Vagina (tissue), 2 donors: Measurements from ENCODE around the gene SLA2. TPM values are rescaled to one million over a fixed set of nuclear protein-coding genes. Genes with fewer than 3 reads are reported as not detected.

Experiments
- DNase-seq, 2 donors: peaks; one replicate each; pipeline ENCODE4 v3.0.0-alpha.2; 2017; ENCODE audit errors: extremely low spot score in 2 of 2
- H3K27ac ChIP-seq: fragments of 200-600 bp; sonication (generic); one replicate; pipeline ENCODE4 v1.5.1; 2019
- H3K27me3 ChIP-seq: fragments of 200-600 bp; sonication (generic); one replicate; pipeline ENCODE4 v1.5.1; 2019
- H3K36me3 ChIP-seq, 2 donors: fragments of 200-600 bp; sonication (generic); one replicate each; pipeline ENCODE4 v1.5.1; 2017 to 2019
- H3K4me1 ChIP-seq: fragments of 200-600 bp; sonication (generic); one replicate; pipeline ENCODE4 v1.5.1; 2019
- H3K4me3 ChIP-seq, 2 donors: fragments of 200-600 bp; sonication (generic); 1 replicate in 1 of 2; 2 replicates in 1 of 2; pipeline ENCODE4 v1.5.1; 2016 to 2019
- H3K9me3 ChIP-seq: fragments of 200-600 bp; sonication (generic); one replicate; pipeline ENCODE4 v1.5.1; 2019
- CTCF ChIP-seq, 3 experiments: fragments of 450-650 bp in 2 of 3; fragments of 200-600 bp in 1 of 3; sonication (generic) in 1 of 3; IDR thresholded peaks; one replicate each; pipeline ENCODE4 v1.5.1; 2017 to 2019; ENCODE audit warnings: antibody characterized with exemption in 3 of 3, mild to moderate bottlenecking in 2 of 3, moderate library complexity in 2 of 3
- POLR2A ChIP-seq, 2 donors: fragments of 450-650 bp; IDR thresholded peaks; one replicate each; pipeline ENCODE4 v1.6.1; 2017; ENCODE audit warnings: antibody characterized with exemption in 2 of 2, mild to moderate bottlenecking in 2 of 2, moderate library complexity in 2 of 2
- POLR2AphosphoS5 ChIP-seq, 2 donors: sonication (generic); formaldehyde crosslinking; IDR thresholded peaks; one replicate each; pipeline ENCODE4 v1.9.0; 2017; ENCODE audit warnings: antibody characterized with exemption in 2 of 2, mild to moderate bottlenecking in 2 of 2, low read depth in 1 of 2; ENCODE audit not compliant: insufficient read depth in 1 of 2
- intact Hi-C: fragments of 100-400 bp; cut with DNase I; formaldehyde crosslinking; loops from one replicate; pipeline ENCODE4 v1.15.1; 2023
- total RNA-seq: library from RNA; depleted of rRNA; stranded (reverse); fragments of >200 nt; gene quantifications from one replicate; pipeline ENCODE4 v1.2.3, GENCODE V29; 2016

Gene SLA2
- total RNA-seq, 1 donor from 2014 or later = 3.7 TPM

DNA sequence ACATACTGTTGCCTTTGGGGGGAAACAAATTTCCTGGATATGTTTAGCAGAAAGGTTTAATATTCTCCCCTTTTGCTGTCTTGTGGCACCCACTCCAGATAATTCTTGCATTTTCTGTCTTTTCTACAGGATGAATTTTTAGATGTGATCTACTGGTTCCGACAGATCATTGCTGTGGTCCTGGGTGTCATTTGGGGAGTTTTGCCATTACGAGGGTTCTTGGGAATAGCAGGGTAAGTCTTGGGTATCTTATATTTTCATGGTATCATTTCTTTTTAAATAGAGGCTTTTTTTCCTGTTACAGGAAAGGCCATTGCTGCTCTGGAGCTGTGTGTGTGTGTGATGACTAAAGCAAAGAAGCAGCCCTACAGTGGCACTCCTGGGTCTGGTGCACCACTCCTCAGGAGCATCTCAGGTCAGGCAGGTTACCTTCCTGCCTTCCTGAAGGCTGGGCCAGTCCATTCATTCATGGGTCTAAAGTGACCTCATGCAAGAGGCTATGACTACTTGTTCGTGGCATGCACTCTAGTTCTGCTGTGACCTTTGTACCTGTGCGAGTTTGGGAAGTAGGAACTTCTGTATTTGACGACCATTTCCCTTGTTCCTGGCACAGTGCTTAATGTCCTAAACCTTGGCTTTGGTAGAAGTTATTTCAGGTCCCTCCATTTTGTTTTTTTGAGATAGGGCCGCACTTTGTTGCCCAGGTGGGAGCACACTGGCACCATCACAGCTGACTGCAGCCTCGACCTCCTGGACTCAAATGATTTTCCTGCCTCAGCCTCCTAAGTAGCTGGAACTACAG lies 38.2 kb downstream of the SLA2 start:
- Histone ChIP-seq H3K9me3 (no peaks in the 10 kb centered on the region), H3K36me3 (peaks cover 0 to 41% of the 10 kb centered on the region in 2 donors), H3K4me1 (peaks cover 22% of the 10 kb centered on the region), H3K27ac (no peak overlapping the region), H3K4me3 (peak overlapping the region in 1 of 2 donors; percentile 74), H3K27me3 (no peaks in the 10 kb centered on the region)
- TF ChIP-seq POLR2A (IDR thresholded peaks at IDR 0.05) (no peak), POLR2AphosphoS5 (IDR thresholded peaks at IDR 0.05; ENCODE audit: insufficient read depth in 1 of 2, low read depth in 1 of 2) (no peak), CTCF (IDR thresholded peaks at IDR 0.05) (no peak)
- no peak for DNase-seq
- intact Hi-C loops = no loop called here

DNA sequence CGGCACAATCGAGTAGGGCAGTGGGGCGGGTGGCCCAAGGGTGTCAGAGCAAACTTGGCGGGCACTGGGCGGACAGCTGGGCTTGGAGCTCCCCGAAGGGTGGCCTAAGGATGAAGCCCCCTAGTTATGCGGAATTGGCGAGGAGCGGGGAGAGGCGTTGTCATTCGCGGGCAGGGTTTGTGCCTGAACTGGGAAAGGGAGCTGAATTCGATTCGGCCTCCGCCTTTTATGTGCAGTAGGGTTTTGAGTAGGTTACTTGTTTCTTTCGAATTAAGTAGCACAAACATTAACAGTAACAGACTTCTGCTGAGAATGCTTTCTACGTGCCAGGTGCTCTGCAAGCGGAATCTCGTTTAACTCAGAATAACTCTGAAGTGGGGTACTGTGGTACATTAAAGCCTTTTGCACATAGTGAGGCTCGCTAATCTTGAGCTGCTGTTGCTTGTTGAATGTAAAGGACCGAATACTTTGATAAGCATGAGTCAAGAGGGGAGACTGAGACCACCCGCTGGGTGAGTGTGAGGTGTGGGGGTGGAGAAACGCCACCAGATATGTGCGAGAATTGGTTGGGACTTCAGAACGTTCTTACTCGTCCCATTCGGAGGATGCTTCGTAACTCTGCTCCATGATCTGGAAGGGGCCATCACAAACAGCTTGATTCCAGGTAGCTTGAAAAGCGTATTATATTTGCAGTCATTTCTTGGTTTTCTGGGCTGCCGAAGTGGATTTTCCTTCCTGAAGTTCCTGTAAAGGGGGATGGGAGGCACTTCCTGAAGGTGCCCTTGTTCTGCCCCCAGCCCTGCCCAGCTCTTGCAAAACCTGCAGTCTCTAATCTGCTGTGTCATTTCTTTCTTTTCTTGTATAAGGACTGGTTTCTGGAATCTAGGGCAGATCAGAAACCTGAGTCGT lies 39.6 kb downstream of the SLA2 start:
- Histone ChIP-seq H3K4me3 (peak overlapping the region; percentile 74 to 94), H3K27me3 (no peaks in the 10 kb centered on the region), H3K27ac (peak overlapping the region; percentile 68), H3K9me3 (no peaks in the 10 kb centered on the region), H3K36me3 (peaks cover 0 to 29% of the 10 kb centered on the region in 2 donors), H3K4me1 (peaks cover 22% of the 10 kb centered on the region)
- DNase-seq = no peak
- no peak for TF ChIP-seq CTCF (IDR thresholded peaks at IDR 0.05)
- TF ChIP-seq POLR2A (IDR thresholded peaks at IDR 0.05) = no peak
- TF ChIP-seq POLR2AphosphoS5 (IDR thresholded peaks at IDR 0.05; ENCODE audit: insufficient read depth in 1 of 2, low read depth in 1 of 2) = no peak
- intact Hi-C loops = no loop called here

- Histone ChIP-seq H3K27me3 (no peaks in the 10 kb centered on the region), H3K4me1 (peaks cover 22% of the 10 kb centered on the region), H3K27ac (peak within 1 kb of the TSS; percentile 76), H3K9me3 (no peaks in the 10 kb centered on the region), H3K36me3 (peaks cover 0 to 21% of the 10 kb centered on the region in 2 donors), H3K4me3 (peak within 1 kb of the TSS; percentile 74 to 94)
- intact Hi-C loops = no loop called here
- peak; percentile 90 to 95 (median 92) for TF ChIP-seq CTCF (IDR thresholded peaks at IDR 0.05)
- peak in 1 of 2 donors; percentile 55 for TF ChIP-seq POLR2A (IDR thresholded peaks at IDR 0.05)
- peak; percentile 91 to 100 for TF ChIP-seq POLR2AphosphoS5 (IDR thresholded peaks at IDR 0.05; ENCODE audit: insufficient read depth in 1 of 2, low read depth in 1 of 2)
- DNase-seq = peak; percentile 99
These were observed 40.4 kb downstream of the SLA2 start, which contains the start of gene RAB5IF for GRCh38 chr20:36605399-36606157. RAB5IF (plus strand) TSS chr20:36605779; CDS start chr20:36605952, 173 bp downstream.

DNA sequence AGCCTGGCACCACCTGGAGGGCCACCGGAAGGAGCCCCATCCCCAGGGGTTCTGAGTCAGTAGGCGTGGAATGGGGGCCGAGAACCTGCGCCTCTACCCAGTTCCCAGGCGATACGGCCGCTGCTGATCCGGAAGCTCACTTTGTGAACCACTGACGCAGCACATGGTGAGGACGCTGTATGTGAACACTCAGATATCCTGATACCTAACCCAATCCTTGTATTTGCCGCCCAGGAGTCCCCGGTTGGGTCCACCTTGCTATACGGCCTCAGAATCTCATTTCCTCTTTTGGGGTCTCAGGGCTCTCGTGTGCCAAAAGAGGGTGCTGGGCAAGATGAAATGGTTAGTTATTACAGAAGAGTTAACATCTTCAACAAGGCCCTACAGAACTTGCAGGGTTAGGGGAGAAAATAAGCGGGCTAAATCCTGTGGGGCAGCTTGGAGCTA lies 41.0 kb downstream of the SLA2 start:
- Histone ChIP-seq H3K4me1 (peaks cover 22% of the 10 kb centered on the region), H3K27ac (peak overlapping the region; percentile 76), H3K36me3 (peaks cover 0 to 15% of the 10 kb centered on the region in 2 donors), H3K27me3 (no peaks in the 10 kb centered on the region), H3K4me3 (peak overlapping the region; percentile 74 to 94), H3K9me3 (no peaks in the 10 kb centered on the region)
- DNase-seq = peak in 1 of 2 donors; percentile 90
- TF ChIP-seq POLR2AphosphoS5 (IDR thresholded peaks at IDR 0.05; ENCODE audit: insufficient read depth in 1 of 2, low read depth in 1 of 2) = no peak
- no peak for TF ChIP-seq POLR2A (IDR thresholded peaks at IDR 0.05)
- TF ChIP-seq CTCF (IDR thresholded peaks at IDR 0.05) = no peak
- intact Hi-C loops = no loop called here
